Inflammatory macrophage treated with lipopolysaccharide for 4 hours (primary cell): ENCODE data around the gene RAB11FIP2.

ENCODE experiments used
- DNase-seq: peaks from one replicate; pipeline ENCODE4 v3.0.0-alpha.2; 2020

RAB11FIP2 gene

GRCh38 chr10:117980755-117981702 lies 65.7 kb downstream of the RAB11FIP2 start:
- no peak for DNase-seq

- no peak for DNase-seq
These were observed 66.5 kb downstream of the RAB11FIP2 start for GRCh38 chr10:117980216-117980615.

GRCh38 chr10:117972168-117972837 lies 74.4 kb downstream of the RAB11FIP2 start:
- no peak for DNase-seq

GRCh38 chr10:117970962-117971361 lies 75.8 kb downstream of the RAB11FIP2 start:
- no peak for DNase-seq

GRCh38 chr10:117969592-117969991 lies 77.1 kb downstream of the RAB11FIP2 start:
- no peak for DNase-seq

GRCh38 chr10:117968354-117969182 lies 78.2 kb downstream of the RAB11FIP2 start:
- no peak for DNase-seq

- no peak for DNase-seq
These were observed 79.5 kb downstream of the RAB11FIP2 start for GRCh38 chr10:117967149-117967650.

GRCh38 chr10:117965984-117966383 lies 80.8 kb downstream of the RAB11FIP2 start:
- no peak for DNase-seq

- DNase-seq: no peak
These were observed 82.2 kb downstream of the RAB11FIP2 start for GRCh38 chr10:117964536-117964935.

- no peak for DNase-seq
These were observed 86.3 kb downstream of the RAB11FIP2 start for GRCh38 chr10:117960345-117960935.

- no peak for DNase-seq
These were observed 89.8 kb downstream of the RAB11FIP2 start for GRCh38 chr10:117956972-117957371.

GRCh38 chr10:117955176-117955575 lies 91.6 kb downstream of the RAB11FIP2 start:
- no peak for DNase-seq
